Suppressor macrophage (primary cell): ENCODE results near the gene CD74.
A peak's percentile ranks its signal among the peaks of the same experiment; 100 is the strongest.

ENCODE experiments used
- DNase-seq, 4 experiments: peaks; one replicate each; pipeline ENCODE4 v3.0.0-alpha.2; 2020 to 2022

Gene CD74

GRCh38 chr5:150358261-150359095 is 54.2 kb downstream of the CD74 start:
- DNase-seq = no peak

- DNase-seq = peak; percentile 99 to 100 (median 100)
These were observed 55.1 kb downstream of the CD74 start, which contains the start of gene TCOF1 for GRCh38 chr5:150357326-150358260. TSS of gene TCOF1 (plus strand) at chr5:150357697. CDS start at chr5:150357747, 50 bp downstream.

GRCh38 chr5:150356575-150357294 is 56.0 kb downstream of the CD74 start:
- no peak for DNase-seq

- DNase-seq = no peak
These were observed 56.9 kb downstream of the CD74 start for GRCh38 chr5:150355791-150356190.

- peak in 3 of 4 experiments; percentile 13 to 31 (median 30) for DNase-seq
These were observed 59.6 kb downstream of the CD74 start for GRCh38 chr5:150353032-150353675.

GRCh38 chr5:150352244-150353031 is 60.3 kb downstream of the CD74 start:
- DNase-seq = peak in 3 of 4 experiments; percentile 14 to 27 (median 19)
